ENCODE data around the gene NEK6. TPM values are rescaled to one million over a fixed set of nuclear protein-coding genes. Genes with fewer than 3 reads are reported as not detected.

The NEK6 gene
- total and polyA plus RNA-seq, 3 donors from 2014 or later, result 11.5 to 21.5 (median 21.4) TPM

GRCh38 chr9:124322618-124323432 lies 65.1 kb downstream of the NEK6 start:
- H3K4me1 ChIP-seq, result no peaks in the 10 kb centered on the region
- TF ChIP-seq POLR2A (IDR thresholded peaks at IDR 0.05) (no peak), CTCF (IDR thresholded peaks at IDR 0.05) (no peak)
- no peak overlapping the region for H3K4me3 ChIP-seq

GRCh38 chr9:124323904-124324303 lies 66.2 kb downstream of the NEK6 start:
- DNase-seq, result no peak
- Histone ChIP-seq H3K27me3 (no peaks in the 10 kb centered on the region), H3K9me3 (no peaks in the 10 kb centered on the region), H3K4me3 (no peak overlapping the region), H3K4me1 (no peaks in the 10 kb centered on the region), H3K27ac (no peak overlapping the region), H3K36me3 (ENCODE audit: low read depth, missing control alignments) (no peaks in the 10 kb centered on the region)
- intact Hi-C loops (cut with DNase I; ENCODE audit: low total_unique reads), result loop anchor here (5.0 kb wide), 1 partner anchor 197 kb away; no protein-coding TSS in a partner anchor
- TF ChIP-seq POLR2A (IDR thresholded peaks at IDR 0.05) (no peak), CTCF (IDR thresholded peaks at IDR 0.05) (no peak)
- WGBS, 2 donors, result 92 to 100% methylated on average over 2 to 10 of the region's 10 CpGs

More at GRCh38 chr9:124322618-124323432, 65.1 kb downstream of the NEK6 start:
- 92 to 96% methylated on average over 16 to 18 of the region's 18 CpGs for WGBS, 2 donors
- no peak overlapping the region for H3K27ac ChIP-seq
- DNase-seq, result no peak
- no peaks in the 10 kb centered on the region for H3K9me3 ChIP-seq
- H3K27me3 ChIP-seq, result no peaks in the 10 kb centered on the region
- intact Hi-C loops (cut with DNase I; ENCODE audit: low total_unique reads), result loop anchor here (5.0 kb wide), 1 partner anchor 196 kb away; no protein-coding TSS in a partner anchor
- no peaks in the 10 kb centered on the region for H3K36me3 ChIP-seq (ENCODE audit: low read depth, missing control alignments)

- no peaks in the 10 kb centered on the region for H3K9me3 ChIP-seq
- H3K4me3 ChIP-seq, result no peak overlapping the region
- no peaks in the 10 kb centered on the region for H3K27me3 ChIP-seq
- no peak overlapping the region for H3K27ac ChIP-seq
- DNase-seq, result no peak
- intact Hi-C loops (cut with DNase I; ENCODE audit: low total_unique reads), result no loop called here
- 78 to 80% methylated on average over 5 to 6 of the region's 6 CpGs for WGBS, 2 donors
- no peaks in the 10 kb centered on the region for H3K36me3 ChIP-seq (ENCODE audit: low read depth, missing control alignments)
- H3K4me1 ChIP-seq, result no peaks in the 10 kb centered on the region
- TF ChIP-seq POLR2A (IDR thresholded peaks at IDR 0.05) (no peak), CTCF (IDR thresholded peaks at IDR 0.05) (no peak)
These were observed 68.1 kb downstream of the NEK6 start for GRCh38 chr9:124325816-124326215.

- Histone ChIP-seq H3K4me3 (no peak overlapping the region), H3K9me3 (no peaks in the 10 kb centered on the region), H3K27me3 (no peaks in the 10 kb centered on the region), H3K27ac (no peak overlapping the region), H3K36me3 (ENCODE audit: low read depth, missing control alignments) (no peaks in the 10 kb centered on the region), H3K4me1 (no peaks in the 10 kb centered on the region)
- TF ChIP-seq POLR2A (IDR thresholded peaks at IDR 0.05) (no peak), CTCF (IDR thresholded peaks at IDR 0.05) (no peak)
- WGBS, 2 donors, result 75 to 96% methylated on average over 4 to 21 of the region's 21 CpGs
- intact Hi-C loops (cut with DNase I; ENCODE audit: low total_unique reads), result no loop called here
- DNase-seq, result no peak
These were observed 68.6 kb downstream of the NEK6 start for GRCh38 chr9:124326378-124326777.

Data from testis (tissue), 3 donors.